Measurements from ENCODE around the gene TLL2.

DNA sequence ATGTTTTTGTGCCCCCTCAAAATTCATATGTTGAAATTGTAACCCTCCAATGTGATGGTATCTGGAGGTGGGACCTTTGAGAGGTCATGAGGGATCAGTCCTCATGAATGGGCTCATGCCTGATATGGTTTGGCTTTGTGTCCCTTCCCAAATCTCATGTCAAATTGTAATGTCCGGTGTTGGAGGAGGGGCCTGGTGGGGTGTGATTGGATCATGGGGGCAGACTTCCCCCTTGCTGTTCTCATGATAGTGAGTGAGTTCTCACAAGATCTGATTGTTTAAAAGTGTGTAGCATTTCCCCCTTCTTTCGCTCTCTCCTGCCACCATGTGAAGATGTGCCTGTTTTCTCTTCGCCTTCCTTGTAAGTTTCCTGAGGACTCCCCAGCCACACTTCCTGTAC is 53.4 kb downstream of the TLL2 start:
- TF ChIP-seq CTCF (IDR thresholded peaks at IDR 0.05 in 8 of 11, conservative IDR thresholded peaks at IDR 0.05 in 3 of 11) (no peak), POLR2A (IDR thresholded peaks at IDR 0.05) (no peak)

Data from spleen (tissue), 7 donors.